ENCODE results near the gene ZAP70.
"Not testable (repeated sequence)": the region's sequence is repeated elsewhere in the genome, so short reads cannot be mapped to it uniquely, and the experiment has no call there.

ZAP70 gene

DNA sequence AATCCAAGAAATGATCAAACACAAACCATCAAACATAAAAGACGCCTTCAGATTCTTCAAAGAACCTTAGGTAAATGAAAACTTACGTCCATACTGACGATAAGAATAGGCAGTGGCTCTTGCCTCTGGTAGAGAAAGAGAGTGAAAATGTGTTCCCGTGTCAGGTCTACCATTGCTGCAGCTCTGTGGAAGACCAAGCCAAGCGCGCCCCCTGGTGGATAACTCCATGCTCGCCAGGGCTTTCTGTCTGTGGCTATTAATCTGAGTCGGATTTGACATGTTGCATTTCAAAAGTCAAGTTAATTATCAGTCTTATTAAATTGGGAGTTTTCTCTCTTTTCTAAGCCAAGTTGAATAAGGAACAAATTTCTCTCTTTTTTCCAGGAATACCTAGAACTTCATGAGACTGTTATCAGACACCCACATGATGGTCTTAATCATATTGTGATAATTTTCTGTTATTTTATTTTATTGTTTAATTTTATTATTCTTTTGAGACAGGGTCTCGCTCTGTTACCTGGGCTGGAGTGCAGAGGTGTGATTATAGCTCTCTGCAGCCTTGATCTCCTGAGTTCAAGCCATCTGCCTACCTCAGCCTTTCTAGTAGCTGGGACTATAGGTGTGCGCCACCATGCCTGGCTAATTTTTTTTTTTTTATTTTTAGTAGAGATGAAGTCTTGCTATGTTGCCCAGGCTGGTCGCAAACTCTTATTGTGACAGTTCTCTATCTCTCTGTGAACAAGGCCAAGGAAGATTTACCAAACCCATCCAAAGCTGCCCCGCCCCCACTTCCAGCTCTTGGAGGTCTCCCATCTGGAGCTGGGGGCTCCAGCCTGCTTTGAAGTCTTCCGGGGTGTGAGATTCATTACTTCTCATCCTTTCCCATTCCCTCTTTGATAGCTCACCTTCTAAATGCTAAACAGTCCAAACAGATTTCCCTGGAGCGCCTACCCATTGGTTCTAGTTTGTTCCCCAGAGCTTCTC lies 15.8 kb upstream of the ZAP70 start:
- H3K27ac ChIP-seq = no peak overlapping the region
- H3K4me3 ChIP-seq = no peak overlapping the region

DNA sequence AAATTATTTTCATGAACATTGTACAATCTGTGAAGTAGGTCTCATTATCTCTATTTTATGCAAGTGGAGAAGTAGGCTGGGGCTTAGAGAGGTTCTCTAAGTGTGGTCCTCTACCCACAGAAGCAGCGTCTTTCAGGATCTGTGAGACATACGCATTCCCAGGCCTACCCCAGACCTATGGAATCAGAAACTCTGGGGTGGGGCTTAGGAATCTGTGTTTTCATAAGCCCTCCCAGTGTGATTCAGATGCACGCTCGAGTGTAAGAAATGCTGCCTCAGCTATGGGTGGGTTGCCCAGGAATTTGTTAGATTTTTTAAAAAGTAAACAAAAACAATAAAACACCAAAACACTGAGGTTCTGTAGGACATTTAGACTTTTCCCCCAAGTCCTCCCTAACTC lies 14.8 kb upstream of the ZAP70 start:
- no peak overlapping the region for H3K4me3 ChIP-seq
- no peak overlapping the region for H3K27ac ChIP-seq

DNA sequence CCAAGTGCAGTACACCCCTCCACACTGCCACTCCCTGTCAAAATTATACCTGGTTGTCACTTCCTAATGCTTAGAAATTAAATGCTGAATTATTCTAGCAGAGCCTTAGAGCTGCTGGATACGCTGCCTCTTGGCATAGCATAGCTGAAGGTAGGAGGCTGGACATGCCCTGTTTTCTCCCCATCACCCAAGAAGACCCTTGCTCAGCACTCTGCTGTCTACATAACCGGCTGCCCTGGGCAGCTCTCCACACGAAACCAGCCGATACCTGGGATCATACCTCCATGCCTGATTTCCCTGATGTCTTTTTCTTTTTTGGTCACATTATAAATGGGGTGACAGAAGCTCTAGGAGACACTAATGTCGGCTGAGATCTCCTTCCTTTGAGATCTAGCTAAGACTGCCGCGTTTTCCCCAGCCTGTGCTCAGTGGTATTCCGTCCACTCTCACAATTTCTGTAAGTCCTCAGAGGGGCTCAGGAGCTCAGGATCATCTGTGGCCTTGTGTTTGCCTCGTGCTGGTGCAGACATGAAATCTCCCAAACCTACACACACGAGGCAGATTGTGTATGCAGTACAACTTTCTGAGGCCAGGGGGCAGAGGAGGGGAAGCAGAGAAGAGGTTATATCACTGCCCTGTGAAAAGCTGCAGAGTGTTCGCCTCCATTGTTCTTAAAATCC lies 13.5 kb upstream of the ZAP70 start:
- no peak overlapping the region for H3K4me3 ChIP-seq

DNA sequence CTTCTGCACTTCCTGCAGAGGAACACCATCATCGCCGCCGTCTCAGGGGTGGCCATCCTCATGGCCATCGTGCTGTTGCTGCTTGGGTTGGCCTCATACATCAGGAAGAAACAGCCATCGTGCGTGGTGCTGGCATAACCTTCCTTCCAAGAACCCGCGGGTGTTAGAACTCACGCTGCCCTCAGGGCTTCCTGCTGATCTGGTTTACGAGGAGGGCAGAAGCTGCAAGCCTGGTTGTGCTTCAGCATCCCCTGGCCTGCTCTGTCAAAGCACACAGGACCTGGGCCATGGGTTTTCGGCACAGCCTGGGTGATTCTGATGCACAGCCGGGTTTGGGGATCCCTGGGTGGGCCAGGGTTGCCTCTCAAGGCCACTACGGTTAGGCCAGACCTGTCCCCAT lies 12.2 kb upstream of the ZAP70 start:
- Histone ChIP-seq H3K27ac (no peak overlapping the region), H3K4me3 (no peak overlapping the region)

More for the DNA sequence above, 13.5 kb upstream of the ZAP70 start:
- no peak overlapping the region for H3K27ac ChIP-seq

DNA sequence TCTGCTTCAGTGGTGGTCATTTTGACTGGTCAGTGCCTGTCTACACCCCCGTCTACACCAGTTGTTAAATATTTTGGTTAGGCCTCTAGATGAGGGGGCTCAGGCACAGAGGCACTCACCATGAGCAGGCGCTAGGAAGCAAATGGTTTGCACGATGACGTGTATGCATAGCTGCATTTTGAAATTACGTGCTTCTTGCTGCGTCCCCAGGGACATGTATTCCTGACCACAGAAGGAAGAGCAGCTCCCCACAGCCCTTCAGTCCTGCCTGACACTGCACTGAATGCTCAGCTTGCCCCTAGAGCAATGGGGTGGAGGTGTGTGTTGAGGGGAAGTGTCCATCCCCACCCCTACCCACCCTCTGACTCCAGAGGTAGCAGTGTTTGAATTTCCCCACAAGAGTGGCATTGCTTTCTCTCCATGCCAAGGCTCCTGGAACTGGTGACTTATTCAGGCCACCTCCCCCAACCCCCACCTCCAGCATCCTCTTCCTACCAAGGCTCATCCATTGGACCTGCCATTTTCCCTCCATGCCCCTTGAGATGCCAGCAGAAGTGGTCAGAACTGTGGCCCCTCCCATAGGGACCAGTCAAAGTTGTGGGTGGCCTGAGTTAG lies 11.4 kb upstream of the ZAP70 start:
- Histone ChIP-seq H3K27ac (no peak overlapping the region), H3K4me3 (no peak overlapping the region)

DNA sequence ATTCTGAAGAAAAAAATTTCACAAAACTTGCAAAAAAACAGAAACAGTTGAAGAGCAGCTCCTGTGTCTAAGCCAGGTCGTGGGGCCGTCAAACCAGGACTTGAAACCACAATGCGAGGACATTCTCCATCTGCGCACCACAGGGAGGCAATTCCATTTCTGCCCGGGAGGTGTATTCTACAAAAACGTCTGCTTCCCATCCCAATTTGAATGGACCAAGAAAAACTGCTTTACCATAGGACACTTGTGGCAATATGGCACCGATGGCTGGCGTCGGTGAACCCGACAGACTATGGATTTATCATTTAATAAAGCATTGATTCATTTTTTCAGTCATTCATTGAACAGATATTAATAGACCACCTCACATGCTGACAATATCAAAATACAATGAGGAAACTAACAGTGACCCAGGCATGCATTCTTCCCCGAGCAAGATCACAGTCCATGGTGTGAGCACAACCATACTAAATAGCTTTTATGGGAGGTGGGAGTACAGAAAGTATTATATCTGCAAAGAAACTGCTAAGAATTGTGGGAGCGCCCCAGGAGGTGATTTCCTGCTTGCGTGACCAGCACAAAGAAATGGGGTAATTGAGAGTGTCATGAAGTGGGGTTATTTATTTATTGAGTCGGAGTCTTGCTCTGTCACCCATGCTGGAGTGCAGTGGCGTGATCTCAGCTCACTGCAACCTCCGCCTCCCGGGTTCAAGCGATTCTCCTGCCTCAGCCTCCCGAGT lies 10.5 kb upstream of the ZAP70 start:
- no peak overlapping the region for H3K27ac ChIP-seq
- no peak overlapping the region for H3K4me3 ChIP-seq

DNA sequence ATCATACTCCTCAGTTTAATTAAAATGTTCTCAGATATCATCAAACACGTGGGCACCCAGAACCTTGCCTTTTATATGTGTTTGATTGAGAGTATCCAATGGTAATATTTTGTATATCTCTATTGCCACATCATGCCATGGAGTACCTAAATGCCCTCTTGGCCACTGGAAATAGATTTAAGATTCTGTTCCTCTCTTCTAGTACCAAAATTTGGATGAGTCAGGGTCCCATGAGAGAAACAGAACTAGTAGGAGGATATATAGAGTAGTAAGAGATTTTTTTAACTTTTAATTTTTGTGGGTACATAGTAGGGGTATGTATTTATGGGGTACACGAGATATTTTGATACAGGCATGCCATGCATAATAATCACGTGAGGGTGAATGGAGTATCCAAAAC lies 9.6 kb upstream of the ZAP70 start:
- Histone ChIP-seq H3K4me3 (no peak overlapping the region), H3K27ac (no peak overlapping the region)

DNA sequence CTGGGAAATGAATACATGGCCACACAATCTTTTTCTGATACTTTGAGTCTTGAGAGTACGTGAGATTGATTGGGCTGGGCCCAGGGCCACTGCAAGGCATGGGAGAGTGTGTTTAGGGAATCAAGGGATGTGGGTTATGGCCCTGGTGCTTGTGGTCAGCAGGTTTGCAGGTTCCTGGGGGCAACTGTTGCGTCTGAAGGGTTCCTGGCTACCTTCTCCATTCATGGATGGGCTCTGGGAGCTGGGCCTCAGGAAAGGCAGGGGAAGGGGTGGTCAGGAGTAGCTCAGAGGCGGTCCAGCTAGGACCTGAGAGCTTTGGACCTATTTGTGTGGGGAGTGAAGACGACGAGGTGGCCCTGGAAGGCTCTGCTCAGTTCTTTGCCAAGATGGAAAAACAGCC lies 8.4 kb upstream of the ZAP70 start:
- H3K27ac ChIP-seq = no peak overlapping the region
- no peak overlapping the region for H3K4me3 ChIP-seq

DNA sequence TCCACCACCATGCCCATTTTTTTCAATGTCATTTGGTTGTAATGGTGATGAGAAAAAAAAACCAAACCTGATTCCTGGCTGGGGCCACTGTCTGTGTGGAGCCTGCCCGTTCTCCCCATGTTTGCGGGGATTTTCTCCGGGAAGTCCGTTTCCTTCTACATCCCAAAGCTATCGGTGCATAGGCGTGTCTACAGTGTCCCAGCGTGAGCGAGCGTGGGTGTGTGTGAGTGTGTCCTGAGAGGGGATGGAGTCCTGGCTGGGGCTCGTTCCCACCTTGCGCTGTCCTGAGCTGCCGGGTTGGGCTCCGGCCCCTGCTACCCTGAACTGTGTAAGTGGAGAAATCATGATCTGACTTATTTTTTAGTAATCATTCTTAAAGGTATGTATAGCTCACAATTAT lies 7.3 kb upstream of the ZAP70 start:
- Histone ChIP-seq H3K4me3 (no peak overlapping the region), H3K27ac (no peak overlapping the region)

DNA sequence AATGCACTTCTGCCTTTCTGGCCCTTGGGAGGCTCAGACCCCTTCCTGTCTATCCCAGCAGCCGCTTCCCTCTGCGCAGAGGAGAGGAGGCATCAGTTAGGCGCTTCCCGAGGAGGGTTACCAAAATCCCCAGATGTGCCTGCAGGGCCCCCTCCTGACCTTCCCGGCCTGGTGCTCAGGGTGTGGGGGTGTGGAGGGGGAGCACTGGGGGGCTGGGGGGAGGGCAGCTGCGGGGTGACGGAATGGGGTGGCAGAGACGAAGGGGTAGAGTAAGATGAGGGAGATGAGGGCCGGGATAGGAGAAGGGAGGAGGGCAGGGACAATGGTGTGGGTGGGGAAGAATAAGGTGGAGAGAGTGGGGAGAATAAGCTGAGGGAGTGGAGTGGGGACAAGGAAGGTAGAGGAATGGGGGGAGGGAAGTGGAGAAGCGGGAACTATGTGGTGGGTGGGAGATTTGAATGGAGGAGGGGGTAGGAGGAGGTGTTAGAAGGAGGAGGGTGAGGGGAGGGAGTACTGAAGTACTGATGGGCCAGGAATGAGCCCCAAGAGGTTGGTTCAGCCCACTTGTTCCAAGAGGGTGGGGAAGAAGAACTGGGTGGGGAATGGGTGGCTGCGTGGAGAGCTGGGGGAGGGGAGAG lies 6.5 kb upstream of the ZAP70 start:
- H3K4me3 ChIP-seq = no peak overlapping the region
- H3K27ac ChIP-seq = no peak overlapping the region

DNA sequence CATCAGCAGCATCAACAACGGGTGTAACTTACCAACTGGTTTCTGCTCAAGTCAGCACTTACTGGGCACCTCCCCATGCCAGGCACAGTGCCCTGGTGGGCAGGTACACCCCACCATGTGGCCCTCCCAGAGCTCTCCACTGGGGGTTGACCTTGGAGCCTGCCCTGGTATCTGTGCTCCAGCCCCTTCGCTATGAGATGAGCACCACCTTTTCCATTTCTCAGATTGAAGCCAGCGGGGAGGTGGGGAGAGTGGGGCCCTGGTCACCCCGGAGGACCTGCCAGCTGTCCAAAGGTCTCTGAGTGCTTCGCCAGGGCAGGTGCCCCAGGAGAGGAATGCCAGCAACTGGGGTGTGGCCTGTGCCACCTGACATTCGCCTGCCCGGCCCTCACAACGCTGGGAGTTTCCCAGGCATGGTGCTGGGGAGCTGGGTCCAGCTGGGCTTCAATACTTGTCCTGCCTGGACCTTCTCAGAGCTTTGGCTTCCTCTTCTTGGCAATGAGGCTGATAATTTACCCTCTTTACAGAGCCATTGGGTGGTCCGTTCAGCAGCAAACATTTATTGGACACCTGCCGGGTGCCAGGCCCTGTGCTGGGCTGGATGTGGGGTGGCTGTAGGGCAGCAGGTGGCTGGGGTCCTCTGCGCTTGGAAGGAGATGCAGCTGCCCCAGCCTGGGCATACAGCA lies 5.9 kb upstream of the ZAP70 start:
- Histone ChIP-seq H3K27ac (no peak overlapping the region), H3K4me3 (no peak overlapping the region)

DNA sequence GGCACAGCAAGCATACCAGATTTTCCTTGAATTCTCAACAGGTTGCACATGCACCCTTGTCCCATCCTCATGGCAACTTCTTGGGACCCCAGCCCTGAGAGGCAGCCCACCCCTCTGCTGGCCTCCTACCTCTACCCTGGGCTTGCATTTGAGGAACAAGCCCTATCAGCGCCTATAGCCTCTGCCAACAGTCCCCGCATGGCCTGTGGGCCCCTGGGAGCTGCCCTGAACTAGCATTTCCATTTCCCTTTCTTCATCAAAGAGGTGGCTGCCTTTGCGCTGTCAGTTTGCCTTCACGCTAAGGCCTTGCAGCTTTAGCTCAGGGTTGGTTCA lies 5.4 kb upstream of the ZAP70 start:
- no peak overlapping the region for H3K4me3 ChIP-seq
- H3K27ac ChIP-seq = no peak overlapping the region

DNA sequence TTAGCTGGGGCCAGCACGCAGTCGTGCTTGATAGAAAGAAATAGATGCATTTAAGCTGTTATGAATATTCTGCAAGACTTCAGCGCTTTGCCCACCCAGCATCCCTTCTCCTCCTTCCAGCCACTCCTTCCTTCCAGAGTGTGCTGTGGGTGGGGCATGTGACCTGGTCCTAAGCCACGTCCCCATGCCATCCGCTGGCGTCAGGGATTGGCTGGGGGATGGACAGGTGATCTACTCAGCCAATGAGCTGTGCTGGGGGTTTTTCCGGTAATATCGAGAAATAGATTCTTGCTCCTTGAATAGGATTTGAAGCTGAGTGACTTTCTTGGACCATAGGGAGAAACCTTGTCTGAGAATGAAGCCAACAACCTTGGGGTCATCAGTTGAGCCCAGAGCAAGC lies 4.8 kb upstream of the ZAP70 start:
- Histone ChIP-seq H3K27ac (no peak overlapping the region), H3K4me3 (no peak overlapping the region)

DNA sequence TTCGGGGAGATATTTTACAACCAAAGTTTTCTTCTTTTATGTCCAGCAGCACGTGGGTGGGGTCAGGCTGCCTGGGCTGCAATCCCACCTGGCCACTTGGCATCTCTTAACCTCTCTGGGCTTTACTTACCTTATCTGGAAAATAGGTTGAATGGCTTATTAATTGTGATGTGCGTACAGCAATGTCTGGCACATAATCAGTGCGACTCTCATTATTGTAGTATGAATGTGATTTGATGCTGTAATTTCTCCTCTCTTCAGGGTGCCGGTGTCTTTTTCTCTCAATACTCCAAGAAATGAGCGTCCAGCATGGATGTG lies 2.0 kb upstream of the ZAP70 start:
- peak overlapping the region in 1 of 21 experiments; percentile 3 for H3K27ac ChIP-seq
- H3K4me3 ChIP-seq = no peak overlapping the region

DNA sequence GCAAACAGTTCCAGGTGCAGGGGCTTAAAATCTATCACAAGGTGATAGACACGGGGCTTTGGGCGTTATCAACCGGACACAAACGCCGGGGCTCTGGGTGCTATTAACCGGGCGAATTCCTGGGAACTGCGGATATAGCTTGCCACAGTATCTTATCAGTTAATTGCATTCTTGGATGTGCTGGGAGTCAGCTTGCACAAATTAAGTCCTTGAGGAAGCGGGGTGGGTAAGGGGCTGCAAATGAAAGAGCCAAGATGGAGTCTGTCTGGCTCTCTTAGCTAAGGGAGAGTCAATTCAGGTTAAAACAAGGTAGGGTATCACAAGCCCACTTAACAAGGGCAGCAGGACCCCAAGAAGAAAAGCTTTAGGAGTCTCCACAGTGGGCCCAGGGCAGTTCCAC lies 1.2 kb upstream of the ZAP70 start:
- H3K4me3 ChIP-seq = not testable (repeated sequence)
- H3K27ac ChIP-seq = peak overlapping the region in 9 of 21 experiments; percentile 10 to 96 (median 86)

DNA sequence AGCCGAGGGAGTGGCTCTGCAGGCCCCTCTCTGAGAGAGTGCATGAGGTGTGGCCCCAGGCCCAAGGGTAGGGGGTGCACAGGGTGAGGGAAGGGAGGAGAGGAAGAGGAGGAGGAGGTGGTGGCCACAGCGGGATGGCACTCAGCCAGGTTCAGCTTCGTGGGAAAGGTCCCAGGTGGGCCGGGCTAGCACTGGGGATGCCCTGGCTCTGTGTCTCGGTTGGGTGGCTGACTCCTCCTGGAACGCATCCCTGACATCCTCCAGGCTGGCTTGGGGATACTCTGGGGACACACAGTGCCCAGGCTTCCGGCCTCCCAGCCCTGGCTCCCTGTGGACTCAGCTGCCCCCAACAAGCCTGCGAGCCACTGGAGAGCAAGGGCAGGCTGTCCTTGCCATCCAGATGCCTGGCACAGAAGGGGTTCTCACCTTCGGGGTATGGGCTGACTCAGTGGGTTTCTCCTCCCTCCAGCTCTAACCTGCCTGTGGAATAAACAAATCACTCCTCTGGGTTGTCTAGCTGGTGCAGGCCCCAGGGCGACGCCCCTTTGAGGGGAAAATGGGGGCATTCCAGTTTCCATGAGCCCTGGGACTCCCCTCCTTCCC lies 582 bp upstream of the ZAP70 start:
- H3K27ac ChIP-seq = peak overlapping the region in 16 of 21 experiments; percentile 10 to 96 (median 74)

DNA sequence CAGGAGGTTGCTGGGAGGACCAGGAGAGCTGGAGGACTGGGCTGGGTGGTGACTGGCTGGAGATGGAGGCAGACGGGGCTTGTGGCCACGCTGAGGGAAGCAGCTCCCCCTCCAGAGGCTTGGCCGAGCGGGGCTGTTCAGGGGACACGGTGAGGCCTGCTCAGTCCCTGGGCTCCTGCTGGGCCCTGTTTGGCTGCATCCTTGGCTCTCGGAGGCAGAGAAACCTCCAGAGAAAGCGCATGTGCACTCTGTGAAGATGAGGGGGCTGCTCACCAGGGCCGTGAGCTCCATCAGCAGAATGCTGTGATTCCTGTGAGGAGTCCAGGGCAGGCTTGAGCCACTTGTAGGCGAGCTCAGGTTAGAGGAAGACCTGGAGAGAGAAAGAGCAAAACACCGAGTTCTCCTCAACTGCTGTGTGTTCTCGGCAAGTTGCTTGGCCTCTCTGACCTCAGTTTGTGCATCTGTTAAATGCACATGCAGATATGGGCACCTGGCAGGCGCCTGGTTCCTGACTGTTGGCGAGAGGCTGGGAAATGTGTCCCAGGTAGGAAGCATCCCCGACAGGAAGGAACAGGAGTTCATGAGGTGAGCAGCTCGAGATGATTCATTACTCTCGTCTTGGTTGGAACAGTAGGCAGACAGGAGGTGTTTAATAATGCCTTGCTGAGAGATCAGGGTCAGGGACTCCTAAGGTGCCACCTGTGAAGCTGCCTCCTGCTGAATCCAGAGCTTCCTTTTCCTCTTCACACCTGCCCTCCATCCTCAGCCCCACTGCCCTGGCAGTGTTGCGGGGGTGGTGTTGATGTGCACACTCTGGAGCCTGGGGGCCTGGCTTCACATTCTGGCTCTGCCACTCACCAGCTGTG lies 941 bp downstream of the ZAP70 start:
- H3K4me3 ChIP-seq = peak overlapping the region; percentile 12 to 47 (median 21)
- peak overlapping the region in 17 of 21 experiments; percentile 24 to 96 (median 73) for H3K27ac ChIP-seq

More for the DNA sequence above, 582 bp upstream of the ZAP70 start:
- peak overlapping the region in 3 of 7 experiments; percentile 21 to 47 (median 40) for H3K4me3 ChIP-seq
